CD4-positive, alpha-beta T cell (primary cell): Measurements from ENCODE around the gene AKAP7. TPM values are rescaled to one million over a fixed set of nuclear protein-coding genes. Genes with fewer than 3 reads are reported as not detected.

Source experiments
- ATAC-seq: fragments of 200-7000 bp; cut with Tn5 transposase; one replicate; pipeline ENCODE4 v1.10.0; 2022; ENCODE audit warnings: mild to moderate bottlenecking; ENCODE audit not compliant: poor library complexity
- CTCF ChIA-PET: fragments of 350-600 bp; sonication (Branson Sonifier 250); formaldehyde crosslinking; loops from one replicate; lab custom pipeline; 2021; ENCODE audit warnings: antibody characterized with exemption, inconsistent platforms; lab: Charles Lee
- POLR2A ChIA-PET: fragments of 350-600 bp; sonication (Branson Sonifier 250); formaldehyde crosslinking; loops from one replicate; lab custom pipeline; 2021; ENCODE audit warnings: antibody characterized with exemption, inconsistent platforms; lab: Charles Lee
- DNase-seq, 14 experiments: peaks; one replicate each; pipeline ENCODE4 v3.0.0-alpha.2; 2013 to 2020; ENCODE audit warnings: mixed read lengths in 2 of 14
- H3K27ac ChIP-seq, 2 donors: one replicate each; pipeline versions ENCODE4 v1.5.1 to v1.7.0; 2013; ENCODE audit warnings: low read length in 2 of 2, low read depth in 1 of 2, mild to moderate bottlenecking in 1 of 2
- H3K27me3 ChIP-seq, 2 experiments: 1 replicate in 1 of 2; 2 replicates in 1 of 2; pipeline versions ENCODE4 v1.6.1 to v1.7.0; 2013; ENCODE audit warnings: low read length in 2 of 2, control low read depth in 1 of 2, mild to moderate bottlenecking in 1 of 2, moderate library complexity in 1 of 2; ENCODE audit not compliant: insufficient read depth in 2 of 2, control insufficient read depth in 1 of 2
- H3K36me3 ChIP-seq: one replicate; pipeline ENCODE4 v1.6.1; 2013; ENCODE audit warnings: low read length, control low read depth; ENCODE audit not compliant: insufficient read depth
- H3K4me1 ChIP-seq: one replicate; pipeline ENCODE4 v1.6.1; 2013; ENCODE audit warnings: low read length, control low read depth; ENCODE audit not compliant: insufficient read depth
- H3K4me3 ChIP-seq: one replicate; pipeline ENCODE4 v1.5.1; 2013; ENCODE audit warnings: mild to moderate bottlenecking, low read length, moderate library complexity
- H3K9me3 ChIP-seq, 2 experiments: 1 replicate in 1 of 2; 2 replicates in 1 of 2; pipeline versions ENCODE4 v1.6.1 to v1.7.0; 2013; ENCODE audit warnings: low read length in 2 of 2, mild to moderate bottlenecking in 2 of 2, control low read depth in 1 of 2, moderate library complexity in 1 of 2; ENCODE audit not compliant: control insufficient read depth in 1 of 2, insufficient read depth in 1 of 2
- H3K27ac Mint-ChIP-seq: one replicate; pipeline ENCODE4 v1.8.0; 2020; ENCODE audit warnings: mixed read lengths
- H3K27me3 Mint-ChIP-seq: one replicate; pipeline ENCODE4 v1.8.0; 2021; ENCODE audit warnings: mixed read lengths
- H3K36me3 Mint-ChIP-seq: one replicate; pipeline ENCODE4 v1.8.0; 2021; ENCODE audit warnings: low read depth, mixed read lengths
- H3K4me1 Mint-ChIP-seq: one replicate; pipeline ENCODE4 v1.8.0; 2021; ENCODE audit warnings: low read depth, mixed read lengths
- H3K4me3 Mint-ChIP-seq: one replicate; pipeline ENCODE4 v1.8.0; 2020; ENCODE audit warnings: mild to moderate bottlenecking, mixed read lengths
- H3K9me3 Mint-ChIP-seq: one replicate; pipeline ENCODE4 v1.8.0; 2020; ENCODE audit warnings: mixed read lengths
- intact Hi-C, 2 experiments: fragments of 100-400 bp; cut with DNase I in 1 of 2; cut with micrococcal nuclease in 1 of 2; formaldehyde crosslinking; loops; one replicate each; pipeline versions ENCODE4 v1.15.1 to v1.9.0; 2023 to 2025; cut with DNase I, micrococcal nuclease
- total RNA-seq, 174 experiments: library from RNA in 2 of 174; stranded (reverse) in 2 of 174; gene quantifications; one replicate each; pipeline ENCODE4 v1.2.3 and lab custom pipeline; 2021 to 2026
- TF ChIP-seq, protein P1 (sequence below): fragments of 200-600 bp; IDR thresholded peaks from one replicate; pipeline ENCODE4 v1.8.0; 2022; ENCODE audit warnings: antibody characterized with exemption, mild to moderate bottlenecking

Gene AKAP7
- total RNA-seq, 2 experiments from 2014 or later: 9.1 to 12.2 TPM

DNA sequence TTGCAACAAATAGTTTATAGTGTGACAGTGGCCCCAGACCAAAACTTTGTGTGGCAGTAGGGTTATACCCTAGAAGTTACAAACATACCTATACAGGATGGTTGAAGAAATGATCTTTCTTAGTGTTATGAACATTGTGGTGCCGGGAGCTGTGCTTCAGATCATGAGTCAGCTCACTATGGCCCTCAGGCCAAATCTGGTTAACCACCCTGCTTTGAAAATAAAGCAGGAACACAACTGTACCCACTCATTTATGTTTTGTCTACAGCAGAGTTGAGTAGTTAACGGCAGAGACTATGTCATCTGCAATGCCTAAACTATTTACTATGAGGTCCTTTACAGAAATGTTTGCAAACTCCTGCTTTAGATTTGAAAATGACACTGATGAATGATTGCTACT is 24.3 kb downstream of the AKAP7 start:
- no peaks in the 10 kb centered on the region for H3K9me3 Mint-ChIP-seq
- POLR2A ChIA-PET: no interaction called here
- no peak overlapping the region for H3K27ac Mint-ChIP-seq
- H3K27ac ChIP-seq: no peak overlapping the region
- CTCF ChIA-PET: no interaction called here
- no peaks in the 10 kb centered on the region for H3K27me3 ChIP-seq
- ATAC-seq: no peak
- H3K36me3 Mint-ChIP-seq: peaks cover 20% of the 10 kb centered on the region
- no peaks in the 10 kb centered on the region for H3K36me3 ChIP-seq
- DNase-seq: no peak
- TF ChIP-seq, protein P1, sequence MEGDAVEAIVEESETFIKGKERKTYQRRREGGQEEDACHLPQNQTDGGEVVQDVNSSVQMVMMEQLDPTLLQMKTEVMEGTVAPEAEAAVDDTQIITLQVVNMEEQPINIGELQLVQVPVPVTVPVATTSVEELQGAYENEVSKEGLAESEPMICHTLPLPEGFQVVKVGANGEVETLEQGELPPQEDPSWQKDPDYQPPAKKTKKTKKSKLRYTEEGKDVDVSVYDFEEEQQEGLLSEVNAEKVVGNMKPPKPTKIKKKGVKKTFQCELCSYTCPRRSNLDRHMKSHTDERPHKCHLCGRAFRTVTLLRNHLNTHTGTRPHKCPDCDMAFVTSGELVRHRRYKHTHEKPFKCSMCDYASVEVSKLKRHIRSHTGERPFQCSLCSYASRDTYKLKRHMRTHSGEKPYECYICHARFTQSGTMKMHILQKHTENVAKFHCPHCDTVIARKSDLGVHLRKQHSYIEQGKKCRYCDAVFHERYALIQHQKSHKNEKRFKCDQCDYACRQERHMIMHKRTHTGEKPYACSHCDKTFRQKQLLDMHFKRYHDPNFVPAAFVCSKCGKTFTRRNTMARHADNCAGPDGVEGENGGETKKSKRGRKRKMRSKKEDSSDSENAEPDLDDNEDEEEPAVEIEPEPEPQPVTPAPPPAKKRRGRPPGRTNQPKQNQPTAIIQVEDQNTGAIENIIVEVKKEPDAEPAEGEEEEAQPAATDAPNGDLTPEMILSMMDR: no peak
- H3K4me3 ChIP-seq: no peak overlapping the region
- H3K4me3 Mint-ChIP-seq: no peak overlapping the region
- intact Hi-C loops: loop anchor here in 1 of 2 experiments (5.0 kb wide), 1 partner anchor 262 kb away; no protein-coding TSS in a partner anchor
- H3K27me3 Mint-ChIP-seq: no peaks in the 10 kb centered on the region
- no peaks in the 10 kb centered on the region for H3K4me1 ChIP-seq
- no peaks in the 10 kb centered on the region for H3K9me3 ChIP-seq
- no peaks in the 10 kb centered on the region for H3K4me1 Mint-ChIP-seq

DNA sequence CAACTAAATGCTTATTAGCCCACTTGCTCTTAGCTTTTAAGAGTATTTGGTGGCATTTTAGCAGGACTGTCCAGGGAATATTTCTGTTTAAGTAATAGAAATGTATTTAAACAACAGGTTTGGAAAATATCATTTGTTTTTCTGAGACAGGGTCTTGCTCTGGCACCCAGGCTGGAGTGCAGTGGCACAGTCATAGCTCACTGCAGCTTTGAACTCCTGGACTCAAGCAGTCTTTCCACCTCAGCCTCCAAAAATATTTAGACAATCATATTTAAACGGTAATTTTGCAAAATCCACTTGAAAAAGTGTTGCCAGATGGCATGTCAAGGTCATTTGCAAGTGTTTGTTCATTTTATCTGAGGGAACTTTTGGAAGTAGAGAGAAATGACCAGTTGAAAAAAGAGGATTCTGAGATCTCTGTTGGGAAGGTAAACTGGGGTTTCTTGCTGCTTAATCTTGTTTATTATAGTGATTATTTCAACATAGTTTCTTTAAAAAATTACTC is 25.0 kb downstream of the AKAP7 start:
- Histone ChIP-seq H3K9me3 (no peaks in the 10 kb centered on the region), H3K27me3 (no peaks in the 10 kb centered on the region), H3K36me3 (no peaks in the 10 kb centered on the region), H3K4me1 (no peaks in the 10 kb centered on the region), H3K4me3 (no peak overlapping the region), H3K27ac (no peak overlapping the region)
- intact Hi-C loops: no loop called here
- POLR2A ChIA-PET: no interaction called here
- Mint-ChIP-seq H3K27ac (no peak overlapping the region), H3K9me3 (no peaks in the 10 kb centered on the region), H3K27me3 (no peaks in the 10 kb centered on the region), H3K36me3 (peaks cover 23% of the 10 kb centered on the region), H3K4me3 (no peak overlapping the region), H3K4me1 (no peaks in the 10 kb centered on the region)
- no peak for ATAC-seq
- TF ChIP-seq, protein P1: no peak
- CTCF ChIA-PET: no interaction called here
- DNase-seq: no peak

DNA sequence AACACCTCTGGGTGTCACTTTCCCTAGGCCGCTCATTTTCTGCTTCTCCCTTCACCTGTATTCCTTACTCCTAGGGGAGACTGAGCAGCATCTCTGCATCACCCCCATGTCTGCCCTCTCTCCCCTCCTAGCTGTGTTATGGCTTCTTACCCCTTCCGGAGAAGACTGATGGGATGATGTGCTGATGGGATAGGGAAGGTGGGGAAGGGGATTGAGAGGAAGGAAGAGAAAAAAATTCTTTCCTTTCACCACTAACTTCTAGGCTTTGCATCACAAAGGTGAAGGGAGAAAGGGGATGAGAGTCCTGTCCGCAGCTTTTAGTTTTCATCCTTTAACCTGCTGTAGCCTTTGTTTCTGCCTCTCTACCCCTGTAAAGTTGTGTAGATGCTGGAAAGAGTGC is 26.7 kb downstream of the AKAP7 start:
- no peaks in the 10 kb centered on the region for H3K9me3 Mint-ChIP-seq
- TF ChIP-seq, protein P1: no peak
- intact Hi-C loops: no loop called here
- Histone ChIP-seq H3K4me3 (no peak overlapping the region), H3K27me3 (no peaks in the 10 kb centered on the region), H3K36me3 (no peaks in the 10 kb centered on the region), H3K4me1 (no peaks in the 10 kb centered on the region), H3K9me3 (no peaks in the 10 kb centered on the region), H3K27ac (no peak overlapping the region)
- DNase-seq (no peak), ATAC-seq (no peak)
- H3K27me3 Mint-ChIP-seq: no peaks in the 10 kb centered on the region
- H3K4me1 Mint-ChIP-seq: no peaks in the 10 kb centered on the region
- peaks cover 36% of the 10 kb centered on the region for H3K36me3 Mint-ChIP-seq
- POLR2A ChIA-PET: no interaction called here
- no peak overlapping the region for H3K27ac Mint-ChIP-seq
- H3K4me3 Mint-ChIP-seq: no peak overlapping the region
- CTCF ChIA-PET: interaction anchor here (1.6 kb wide), 1 partner anchor 21 kb away, joined by 4 read pairs; no protein-coding TSS in a partner anchor
